ENCODE measurements around the gene CES5A.
"Not testable (repeated sequence)": the region's sequence is repeated elsewhere in the genome, so short reads cannot be mapped to it uniquely, and the experiment has no call there.

Gene CES5A

GRCh38 chr16:55873122-55873521 lies 2.1 kb downstream of the CES5A start:
- H3K27ac ChIP-seq, result no peak overlapping the region
- H3K36me3 ChIP-seq, result no peaks in the 10 kb centered on the region
- intact Hi-C loops (cut with DNase I; ENCODE audit: low total_unique reads), result no loop called here
- H3K4me3 ChIP-seq, result no peak overlapping the region
- H3K9me3 ChIP-seq, result no peaks in the 10 kb centered on the region
- peaks cover 0 to 20% of the 10 kb centered on the region in 2 donors for H3K27me3 ChIP-seq
- DNase-seq, result no peak
- H3K4me1 ChIP-seq, result no peaks in the 10 kb centered on the region
- TF ChIP-seq, protein P1, sequence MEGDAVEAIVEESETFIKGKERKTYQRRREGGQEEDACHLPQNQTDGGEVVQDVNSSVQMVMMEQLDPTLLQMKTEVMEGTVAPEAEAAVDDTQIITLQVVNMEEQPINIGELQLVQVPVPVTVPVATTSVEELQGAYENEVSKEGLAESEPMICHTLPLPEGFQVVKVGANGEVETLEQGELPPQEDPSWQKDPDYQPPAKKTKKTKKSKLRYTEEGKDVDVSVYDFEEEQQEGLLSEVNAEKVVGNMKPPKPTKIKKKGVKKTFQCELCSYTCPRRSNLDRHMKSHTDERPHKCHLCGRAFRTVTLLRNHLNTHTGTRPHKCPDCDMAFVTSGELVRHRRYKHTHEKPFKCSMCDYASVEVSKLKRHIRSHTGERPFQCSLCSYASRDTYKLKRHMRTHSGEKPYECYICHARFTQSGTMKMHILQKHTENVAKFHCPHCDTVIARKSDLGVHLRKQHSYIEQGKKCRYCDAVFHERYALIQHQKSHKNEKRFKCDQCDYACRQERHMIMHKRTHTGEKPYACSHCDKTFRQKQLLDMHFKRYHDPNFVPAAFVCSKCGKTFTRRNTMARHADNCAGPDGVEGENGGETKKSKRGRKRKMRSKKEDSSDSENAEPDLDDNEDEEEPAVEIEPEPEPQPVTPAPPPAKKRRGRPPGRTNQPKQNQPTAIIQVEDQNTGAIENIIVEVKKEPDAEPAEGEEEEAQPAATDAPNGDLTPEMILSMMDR (IDR thresholded peaks at IDR 0.05), result no peak

DNA sequence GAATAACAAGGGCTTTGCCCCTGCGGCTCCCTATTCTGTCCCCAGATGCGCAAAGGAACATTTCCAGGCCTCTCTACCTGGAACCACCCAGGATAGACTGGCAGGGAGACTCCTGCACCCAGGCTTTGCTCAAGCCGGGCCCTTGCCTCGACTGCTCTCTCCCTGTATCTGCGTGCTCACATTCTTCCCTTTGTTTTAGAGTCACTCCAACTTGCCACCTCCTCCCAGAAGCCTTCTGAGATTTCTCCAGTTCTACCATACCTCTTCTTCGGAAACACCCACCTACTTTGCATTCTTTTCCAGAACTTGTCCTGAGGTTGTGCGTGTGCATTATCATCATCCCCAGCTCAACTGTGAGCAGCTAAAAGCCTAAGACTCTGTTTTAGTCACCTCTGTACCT lies 3.0 kb downstream of the CES5A start:
- TF ChIP-seq, protein P1 (IDR thresholded peaks at IDR 0.05), result no peak
- Histone ChIP-seq H3K4me1 (no peaks in the 10 kb centered on the region), H3K9me3 (no peaks in the 10 kb centered on the region), H3K4me3 (no peak overlapping the region), H3K27ac (no peak overlapping the region), H3K27me3 (peaks cover 0 to 20% of the 10 kb centered on the region in 2 donors), H3K36me3 (no peaks in the 10 kb centered on the region)
- DNase-seq, result no peak
- intact Hi-C loops (cut with DNase I; ENCODE audit: low total_unique reads), result no loop called here

DNA sequence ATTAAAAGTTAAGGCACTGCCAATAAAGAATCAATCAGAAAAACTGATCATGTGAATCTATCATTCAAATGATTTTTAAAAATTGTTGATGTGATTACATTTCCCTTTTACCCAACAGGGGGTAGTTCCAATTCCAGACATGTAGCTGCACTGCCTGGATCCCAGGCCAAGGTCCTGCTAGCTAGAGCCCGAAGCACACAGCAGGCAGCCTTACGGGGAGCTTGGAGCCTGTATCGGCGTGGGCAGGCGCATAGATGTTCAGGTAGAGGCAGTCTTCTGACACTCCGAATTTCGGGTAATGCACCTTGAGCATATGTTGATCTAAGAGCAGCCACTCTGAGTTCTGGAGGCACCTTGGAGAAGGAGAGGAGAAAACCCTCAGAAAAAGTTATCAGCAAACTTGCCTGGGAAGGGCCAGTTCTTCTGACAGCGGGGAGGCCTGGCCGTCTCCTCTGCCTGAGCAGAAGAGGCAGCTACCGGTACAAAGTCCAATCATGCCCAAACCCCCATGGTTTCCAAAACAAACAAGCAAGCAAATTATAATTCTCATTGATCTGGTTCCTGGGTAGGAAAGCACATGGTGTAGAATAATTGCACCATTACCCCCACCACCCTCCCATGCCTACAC lies 3.6 kb downstream of the CES5A start:
- H3K9me3 ChIP-seq, result no peaks in the 10 kb centered on the region
- intact Hi-C loops (cut with DNase I; ENCODE audit: low total_unique reads), result no loop called here
- DNase-seq, result no peak
- TF ChIP-seq, protein P1 (IDR thresholded peaks at IDR 0.05), result no peak
- no peak overlapping the region for H3K4me3 ChIP-seq
- H3K27me3 ChIP-seq, result peaks cover 0 to 20% of the 10 kb centered on the region in 2 donors
- H3K4me1 ChIP-seq, result no peaks in the 10 kb centered on the region
- no peaks in the 10 kb centered on the region for H3K36me3 ChIP-seq
- no peak overlapping the region for H3K27ac ChIP-seq

DNA sequence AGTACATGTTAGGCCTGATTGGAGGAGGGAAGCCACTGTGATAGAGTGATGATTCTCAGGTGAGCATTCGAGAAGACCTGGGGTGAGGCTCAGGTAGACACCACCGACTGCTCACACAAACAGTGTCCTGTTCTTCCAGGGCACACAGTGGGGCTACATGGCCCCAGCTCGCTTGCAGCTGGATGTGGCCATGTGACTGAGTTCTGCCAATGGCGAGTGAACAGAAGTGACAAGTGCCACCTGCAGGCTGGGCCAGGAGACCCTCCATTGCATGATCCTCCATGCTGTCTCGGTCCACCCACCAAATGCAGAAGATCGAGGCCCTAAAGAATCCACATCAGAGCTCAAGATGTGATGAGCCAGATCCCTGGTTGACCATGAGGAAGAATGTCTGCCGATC lies 6.2 kb downstream of the CES5A start:
- no peaks in the 10 kb centered on the region for H3K4me1 ChIP-seq
- intact Hi-C loops (cut with DNase I; ENCODE audit: low total_unique reads), result no loop called here
- H3K9me3 ChIP-seq, result no peaks in the 10 kb centered on the region
- TF ChIP-seq, protein P1 (IDR thresholded peaks at IDR 0.05), result no peak
- no peak overlapping the region for H3K27ac ChIP-seq
- no peaks in the 10 kb centered on the region for H3K36me3 ChIP-seq
- H3K4me3 ChIP-seq, result no peak overlapping the region
- no peak for DNase-seq
- peaks cover 0 to 18% of the 10 kb centered on the region in 2 donors for H3K27me3 ChIP-seq

DNA sequence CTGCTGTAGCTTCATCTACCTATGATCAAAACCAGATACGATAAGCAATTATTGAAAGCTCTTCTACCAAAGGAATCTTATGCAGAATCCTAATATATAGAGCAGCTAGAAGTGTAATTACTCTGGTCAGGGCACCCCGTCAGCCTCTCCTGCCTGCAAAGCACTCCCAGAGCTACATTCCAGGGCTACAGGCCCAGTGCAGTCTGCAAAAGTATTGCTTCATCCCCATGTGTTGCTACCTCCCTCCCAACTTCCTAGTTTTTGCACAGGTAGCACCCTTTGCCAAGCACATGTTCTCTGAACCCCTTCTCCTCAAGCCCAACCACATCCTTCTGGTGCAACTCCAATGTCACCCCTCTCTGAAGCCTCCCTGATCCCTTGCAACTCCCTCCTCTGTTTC lies 7.0 kb downstream of the CES5A start:
- no peak for DNase-seq
- TF ChIP-seq, protein P1 (IDR thresholded peaks at IDR 0.05), result no peak
- intact Hi-C loops (cut with DNase I; ENCODE audit: low total_unique reads), result no loop called here
- Histone ChIP-seq H3K27me3 (peaks cover 0 to 12% of the 10 kb centered on the region in 2 donors), H3K27ac (no peak overlapping the region), H3K36me3 (no peaks in the 10 kb centered on the region), H3K9me3 (no peaks in the 10 kb centered on the region), H3K4me3 (no peak overlapping the region), H3K4me1 (no peaks in the 10 kb centered on the region)

DNA sequence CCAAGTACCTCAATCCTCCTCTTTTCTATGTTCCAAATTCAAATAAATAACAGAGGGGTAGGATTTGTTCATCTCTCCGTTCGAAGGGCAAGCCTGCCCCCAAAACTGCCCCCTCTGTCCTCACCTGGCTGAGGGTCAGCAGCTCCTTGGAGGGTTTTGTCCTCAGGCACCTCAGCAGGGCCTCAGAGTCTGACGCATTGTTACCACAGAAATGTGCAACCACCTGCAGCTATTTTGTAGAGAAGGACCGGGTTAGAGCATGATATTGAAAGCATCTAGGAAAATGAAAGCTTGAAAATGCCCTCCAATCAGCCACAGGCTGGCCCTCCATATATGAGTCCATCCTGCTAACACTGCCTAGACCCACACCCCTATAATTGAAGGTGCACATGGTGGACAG lies 13.9 kb downstream of the CES5A start:
- DNase-seq, result no peak
- Histone ChIP-seq H3K36me3 (no peaks in the 10 kb centered on the region), H3K27ac (no peak overlapping the region), H3K27me3 (no peaks in the 10 kb centered on the region), H3K9me3 (no peaks in the 10 kb centered on the region), H3K4me1 (no peaks in the 10 kb centered on the region), H3K4me3 (no peak overlapping the region)
- intact Hi-C loops (cut with DNase I; ENCODE audit: low total_unique reads), result no loop called here
- TF ChIP-seq, protein P1 (IDR thresholded peaks at IDR 0.05), result no peak

DNA sequence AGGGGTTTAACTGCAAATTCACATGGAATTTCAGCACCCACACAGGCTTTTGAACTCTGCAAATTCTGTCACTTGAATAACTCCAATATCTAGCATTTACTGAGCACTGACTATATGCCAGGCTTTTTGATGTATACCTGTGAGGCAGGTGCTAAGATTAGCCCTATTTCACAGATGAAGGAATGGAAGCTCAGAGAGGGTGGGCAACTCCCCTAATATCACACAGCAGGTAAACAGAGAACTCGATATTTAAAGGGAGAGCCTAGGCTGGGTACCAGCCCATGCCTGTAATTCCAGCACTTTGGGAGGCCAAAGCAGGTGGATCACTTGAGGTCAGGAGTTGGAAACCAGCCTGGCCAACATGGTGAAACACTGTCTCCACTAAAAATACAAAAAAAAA lies 17.5 kb downstream of the CES5A start:
- H3K27me3 ChIP-seq; intact Hi-C loops (cut with DNase I; ENCODE audit: low total_unique reads): not testable (repeated sequence)

More for the DNA sequence above, 17.5 kb downstream of the CES5A start:
- H3K36me3 ChIP-seq, H3K27ac ChIP-seq, H3K4me1 ChIP-seq, DNase-seq, H3K4me3 ChIP-seq, H3K9me3 ChIP-seq: not testable (repeated sequence)

Measured in tibial artery (tissue), 4 donors.